Measurements from ENCODE around the gene CTNNB1. TPM values are rescaled to one million over a fixed set of nuclear protein-coding genes. Genes with fewer than 3 reads are reported as not detected.

The CTNNB1 gene
- 430 and 490 TPM in 2 replicates for total RNA-seq
- 361 TPM for polyA plus RNA-seq (2012)

- peak; percentile 94 for DNase-seq (ENCODE audit: low read depth)
These were observed at the start of gene CTNNB1 for GRCh38 chr3:41198950-41199865. CTNNB1 (plus strand) TSS chr3:41199505; CDS start chr3:41224069, 24,564 bp downstream.

- no peak for DNase-seq (ENCODE audit: low read depth)
These were observed 43.5 kb upstream of the CTNNB1 start for GRCh38 chr3:41155834-41156233.

- DNase-seq (ENCODE audit: low read depth), result no peak
These were observed 40.4 kb upstream of the CTNNB1 start for GRCh38 chr3:41158947-41159346.

GRCh38 chr3:41159588-41160189 lies 39.6 kb upstream of the CTNNB1 start:
- no peak for DNase-seq (ENCODE audit: low read depth)

- no peak for DNase-seq (ENCODE audit: low read depth)
These were observed 36.8 kb upstream of the CTNNB1 start for GRCh38 chr3:41162541-41162940.

- DNase-seq (ENCODE audit: low read depth), result no peak
These were observed 36.3 kb upstream of the CTNNB1 start for GRCh38 chr3:41163006-41163405.

GRCh38 chr3:41163421-41163820 lies 35.9 kb upstream of the CTNNB1 start:
- no peak for DNase-seq (ENCODE audit: low read depth)

- DNase-seq (ENCODE audit: low read depth), result peak; percentile 70
These were observed 34.5 kb upstream of the CTNNB1 start for GRCh38 chr3:41164777-41165176.

- DNase-seq (ENCODE audit: low read depth), result no peak
These were observed 31.4 kb upstream of the CTNNB1 start for GRCh38 chr3:41167722-41168497.

GRCh38 chr3:41169023-41169422 lies 30.3 kb upstream of the CTNNB1 start:
- DNase-seq (ENCODE audit: low read depth), result no peak

- peak; percentile 96 for DNase-seq (ENCODE audit: low read depth)
These were observed 25.1 kb upstream of the CTNNB1 start for GRCh38 chr3:41173926-41174885.

- DNase-seq (ENCODE audit: low read depth), result peak; percentile 64
These were observed 23.9 kb upstream of the CTNNB1 start for GRCh38 chr3:41175365-41175764.

GRCh38 chr3:41176596-41176995 lies 22.7 kb upstream of the CTNNB1 start:
- DNase-seq (ENCODE audit: low read depth), result peak; percentile 60

GRCh38 chr3:41178576-41178975 lies 20.7 kb upstream of the CTNNB1 start:
- DNase-seq (ENCODE audit: low read depth), result no peak

- no peak for DNase-seq (ENCODE audit: low read depth)
These were observed 18.9 kb upstream of the CTNNB1 start for GRCh38 chr3:41180396-41180795.

- no peak for DNase-seq (ENCODE audit: low read depth)
These were observed 16.7 kb upstream of the CTNNB1 start for GRCh38 chr3:41182504-41183059.

GRCh38 chr3:41184394-41184793 lies 14.9 kb upstream of the CTNNB1 start:
- DNase-seq (ENCODE audit: low read depth), result no peak

GRCh38 chr3:41186297-41186696 lies 13.0 kb upstream of the CTNNB1 start:
- DNase-seq (ENCODE audit: low read depth), result no peak

- no peak for DNase-seq (ENCODE audit: low read depth)
These were observed 11.0 kb upstream of the CTNNB1 start for GRCh38 chr3:41188306-41188705.

Data from myocyte (in vitro differentiated cells).